HFFc6 (cell line): ENCODE measurements around the gene SMARCAL1. TPM values are rescaled to one million over a fixed set of nuclear protein-coding genes. Genes with fewer than 3 reads are reported as not detected.

Experiments
- DNase-seq: peaks from one replicate; pipeline ENCODE4 v3.0.0-alpha.2; 2018
- H3K27ac Mint-ChIP-seq: 2 replicates; pipeline ENCODE4 v1.8.0; 2020; ENCODE audit warnings: mild to moderate bottlenecking, mixed read lengths
- H3K27me3 Mint-ChIP-seq: 2 replicates; pipeline ENCODE4 v1.8.0; 2021; ENCODE audit warnings: mild to moderate bottlenecking, moderate library complexity, mixed read lengths; ENCODE audit not compliant: insufficient read depth
- H3K36me3 Mint-ChIP-seq: 2 replicates; pipeline ENCODE4 v1.8.0; 2021; ENCODE audit warnings: low read depth, mixed read lengths
- H3K4me1 Mint-ChIP-seq: 2 replicates; pipeline ENCODE4 v1.8.0; 2020; ENCODE audit warnings: low read depth, mixed read lengths
- H3K4me3 Mint-ChIP-seq: 2 replicates; pipeline ENCODE4 v1.8.0; 2020; ENCODE audit warnings: mild to moderate bottlenecking, moderate library complexity, mixed read lengths
- H3K9me3 Mint-ChIP-seq: 2 replicates; pipeline ENCODE4 v1.8.0; 2020; ENCODE audit warnings: mild to moderate bottlenecking, mixed read lengths
- CTCF ChIP-seq: fragments of 200-600 bp; sonication (generic); IDR thresholded peaks from 2 replicates; pipeline ENCODE4 v1.5.0; 2021; ENCODE audit warnings: antibody characterized with exemption, mild to moderate bottlenecking
- total RNA-seq, 6 experiments: library from RNA; stranded (reverse); fragmentation: NEBNext Ultra II Directional; extraction: Animal tissue kit (Norgen Biotek cat#: 25700); gene quantifications; 2 replicates in 1 of 6; 3 replicates in 5 of 6; pipeline ENCODE4 v1.2.3, GENCODE V29; 2021

The SMARCAL1 gene
- total RNA-seq, 6 experiments from 2014 or later = 25.6 to 33.1 (median 32.1) TPM

- Mint-ChIP-seq H3K4me1 (peaks cover 18% of the 10 kb centered on the region), H3K4me3 (no peak overlapping the region), H3K36me3 (peaks cover 30% of the 10 kb centered on the region), H3K27ac (peak overlapping the region; percentile 51; the same call in 1 of the 2 replicates), H3K9me3 (no peaks in the 10 kb centered on the region), H3K27me3 (no peaks in the 10 kb centered on the region; the same call in none of the 2 replicates)
- peak; percentile 60 for DNase-seq
- TF ChIP-seq CTCF = no peak
Observed at GRCh38 chr2:216478151-216478550, 65.9 kb downstream of the SMARCAL1 start.

- Mint-ChIP-seq H3K36me3 (peaks cover 33% of the 10 kb centered on the region), H3K4me1 (peaks cover 18% of the 10 kb centered on the region), H3K27ac (peak overlapping the region; percentile 51; the same call in 1 of the 2 replicates), H3K4me3 (no peak overlapping the region), H3K9me3 (no peaks in the 10 kb centered on the region), H3K27me3 (no peaks in the 10 kb centered on the region; the same call in none of the 2 replicates)
- peak; percentile 33 for TF ChIP-seq CTCF
- DNase-seq = no peak
Observed at GRCh38 chr2:216478791-216479190, 66.5 kb downstream of the SMARCAL1 start.

- Mint-ChIP-seq H3K4me1 (peaks cover 18% of the 10 kb centered on the region), H3K27ac (no peak overlapping the region), H3K9me3 (no peaks in the 10 kb centered on the region), H3K4me3 (no peak overlapping the region), H3K36me3 (peaks cover 31% of the 10 kb centered on the region), H3K27me3 (no peaks in the 10 kb centered on the region; the same call in none of the 2 replicates)
- DNase-seq = no peak
- TF ChIP-seq CTCF = no peak
Observed at GRCh38 chr2:216480221-216480620, 67.9 kb downstream of the SMARCAL1 start.

GRCh38 chr2:216482640-216483039, 70.4 kb downstream of the SMARCAL1 start:
- Mint-ChIP-seq H3K9me3 (no peaks in the 10 kb centered on the region), H3K27ac (no peak overlapping the region), H3K4me3 (no peak overlapping the region), H3K27me3 (no peaks in the 10 kb centered on the region; the same call in none of the 2 replicates), H3K4me1 (peaks cover 22% of the 10 kb centered on the region), H3K36me3 (peaks cover 26% of the 10 kb centered on the region)
- TF ChIP-seq CTCF = no peak
- DNase-seq = no peak

GRCh38 chr2:216485237-216485636, 73.0 kb downstream of the SMARCAL1 start:
- Mint-ChIP-seq H3K4me3 (no peak overlapping the region), H3K27me3 (no peaks in the 10 kb centered on the region; the same call in 1 of the 2 replicates), H3K27ac (no peak overlapping the region), H3K36me3 (peaks cover 21% of the 10 kb centered on the region), H3K9me3 (no peaks in the 10 kb centered on the region), H3K4me1 (peaks cover 21% of the 10 kb centered on the region)
- DNase-seq = no peak
- no peak for TF ChIP-seq CTCF

GRCh38 chr2:216485745-216486144, 73.5 kb downstream of the SMARCAL1 start:
- TF ChIP-seq CTCF = no peak
- Mint-ChIP-seq H3K27me3 (no peaks in the 10 kb centered on the region; the same call in 1 of the 2 replicates), H3K27ac (no peak overlapping the region), H3K9me3 (no peaks in the 10 kb centered on the region), H3K36me3 (peaks cover 16% of the 10 kb centered on the region), H3K4me3 (no peak overlapping the region), H3K4me1 (peaks cover 26% of the 10 kb centered on the region)
- no peak for DNase-seq
